ENCODE results near the gene TLE1. TPM values are rescaled to one million over a fixed set of nuclear protein-coding genes. Genes with fewer than 3 reads are reported as not detected.

The TLE1 gene
- total and polyA plus RNA-seq, 10 of the 15 experiments (the other 5 are each of a cell fraction or from before 2014, with no cell fraction given) = 0.04 to 0.23 (median 0.10) TPM; not detected in 6

DNA sequence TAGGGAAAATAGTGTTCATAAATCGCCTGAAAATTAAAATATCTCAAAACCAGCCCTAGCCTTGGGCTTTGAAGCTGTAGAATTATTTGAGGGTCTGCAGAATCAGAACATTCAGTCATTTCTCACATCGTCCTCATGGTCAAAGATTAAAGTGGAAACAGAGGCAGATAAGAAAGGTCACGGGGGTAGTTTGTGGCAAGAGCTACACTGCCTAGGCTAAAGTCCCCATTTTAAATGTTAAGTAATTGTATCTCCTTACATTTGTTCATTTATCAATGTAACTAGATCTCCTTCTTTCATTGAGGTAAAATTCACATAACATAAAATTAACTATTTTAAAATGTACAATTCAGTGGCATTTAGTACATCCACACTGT is 139.2 kb downstream of the TLE1 start:
- H3K4me1 ChIP-seq (ENCODE audit: control insufficient read depth, insufficient read depth, low read length) = no peaks in the 10 kb centered on the region
- no peak for FAIRE-seq
- BruUV-seq (replicated peaks) = no TSS peak

DNA sequence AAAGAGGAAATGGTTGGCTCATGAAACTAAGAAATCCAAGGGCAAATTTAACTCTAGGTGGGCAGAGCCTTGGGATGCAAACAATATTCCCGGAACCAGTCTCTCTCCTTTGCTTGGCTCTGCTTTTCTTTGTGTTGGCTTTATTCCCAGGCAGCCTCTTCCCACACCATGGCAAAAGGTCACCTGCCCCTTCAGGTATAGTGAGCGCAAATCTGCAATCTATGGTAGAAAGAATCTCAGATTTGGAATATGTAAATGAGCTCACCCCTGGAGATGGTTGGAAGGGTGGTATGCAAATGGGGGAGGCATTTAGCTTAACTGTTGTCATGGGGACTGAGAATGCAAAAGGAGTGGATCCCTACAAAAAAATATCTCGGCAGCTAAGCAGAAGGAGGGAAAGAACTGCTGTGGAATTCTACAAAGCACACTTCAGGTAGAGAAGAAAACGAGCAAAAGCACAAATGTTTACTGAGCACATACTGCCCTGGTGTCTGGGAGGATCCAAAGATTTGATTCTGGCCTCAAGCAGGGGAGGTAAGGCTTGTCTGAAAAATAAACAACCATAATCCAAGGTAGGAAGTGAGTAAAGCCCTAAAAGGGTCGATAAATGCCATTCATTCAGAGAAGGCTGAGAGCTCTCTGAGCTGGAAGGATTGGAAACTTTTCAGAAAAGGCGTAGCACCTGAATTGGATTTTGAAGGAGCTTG is 139.7 kb downstream of the TLE1 start:
- no TSS peak for BruUV-seq (replicated peaks)
- POLR2A ChIA-PET = no interaction called here
- TF ChIP-seq, protein P1, sequence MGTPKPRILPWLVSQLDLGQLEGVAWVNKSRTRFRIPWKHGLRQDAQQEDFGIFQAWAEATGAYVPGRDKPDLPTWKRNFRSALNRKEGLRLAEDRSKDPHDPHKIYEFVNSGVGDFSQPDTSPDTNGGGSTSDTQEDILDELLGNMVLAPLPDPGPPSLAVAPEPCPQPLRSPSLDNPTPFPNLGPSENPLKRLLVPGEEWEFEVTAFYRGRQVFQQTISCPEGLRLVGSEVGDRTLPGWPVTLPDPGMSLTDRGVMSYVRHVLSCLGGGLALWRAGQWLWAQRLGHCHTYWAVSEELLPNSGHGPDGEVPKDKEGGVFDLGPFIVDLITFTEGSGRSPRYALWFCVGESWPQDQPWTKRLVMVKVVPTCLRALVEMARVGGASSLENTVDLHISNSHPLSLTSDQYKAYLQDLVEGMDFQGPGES (IDR thresholded peaks at IDR 0.05) = no peak
- no peak for TF ChIP-seq KLF5 (IDR thresholded peaks at IDR 0.05; ENCODE audit: partially characterized antibody)
- TF ChIP-seq SPI1 (IDR thresholded peaks at IDR 0.05; ENCODE audit: borderline replicate concordance, insufficient read depth, low read depth, low read length) = no peak
- no peak for TF ChIP-seq ZNF24 (IDR thresholded peaks at IDR 0.05)
- TF ChIP-seq, protein P2, sequence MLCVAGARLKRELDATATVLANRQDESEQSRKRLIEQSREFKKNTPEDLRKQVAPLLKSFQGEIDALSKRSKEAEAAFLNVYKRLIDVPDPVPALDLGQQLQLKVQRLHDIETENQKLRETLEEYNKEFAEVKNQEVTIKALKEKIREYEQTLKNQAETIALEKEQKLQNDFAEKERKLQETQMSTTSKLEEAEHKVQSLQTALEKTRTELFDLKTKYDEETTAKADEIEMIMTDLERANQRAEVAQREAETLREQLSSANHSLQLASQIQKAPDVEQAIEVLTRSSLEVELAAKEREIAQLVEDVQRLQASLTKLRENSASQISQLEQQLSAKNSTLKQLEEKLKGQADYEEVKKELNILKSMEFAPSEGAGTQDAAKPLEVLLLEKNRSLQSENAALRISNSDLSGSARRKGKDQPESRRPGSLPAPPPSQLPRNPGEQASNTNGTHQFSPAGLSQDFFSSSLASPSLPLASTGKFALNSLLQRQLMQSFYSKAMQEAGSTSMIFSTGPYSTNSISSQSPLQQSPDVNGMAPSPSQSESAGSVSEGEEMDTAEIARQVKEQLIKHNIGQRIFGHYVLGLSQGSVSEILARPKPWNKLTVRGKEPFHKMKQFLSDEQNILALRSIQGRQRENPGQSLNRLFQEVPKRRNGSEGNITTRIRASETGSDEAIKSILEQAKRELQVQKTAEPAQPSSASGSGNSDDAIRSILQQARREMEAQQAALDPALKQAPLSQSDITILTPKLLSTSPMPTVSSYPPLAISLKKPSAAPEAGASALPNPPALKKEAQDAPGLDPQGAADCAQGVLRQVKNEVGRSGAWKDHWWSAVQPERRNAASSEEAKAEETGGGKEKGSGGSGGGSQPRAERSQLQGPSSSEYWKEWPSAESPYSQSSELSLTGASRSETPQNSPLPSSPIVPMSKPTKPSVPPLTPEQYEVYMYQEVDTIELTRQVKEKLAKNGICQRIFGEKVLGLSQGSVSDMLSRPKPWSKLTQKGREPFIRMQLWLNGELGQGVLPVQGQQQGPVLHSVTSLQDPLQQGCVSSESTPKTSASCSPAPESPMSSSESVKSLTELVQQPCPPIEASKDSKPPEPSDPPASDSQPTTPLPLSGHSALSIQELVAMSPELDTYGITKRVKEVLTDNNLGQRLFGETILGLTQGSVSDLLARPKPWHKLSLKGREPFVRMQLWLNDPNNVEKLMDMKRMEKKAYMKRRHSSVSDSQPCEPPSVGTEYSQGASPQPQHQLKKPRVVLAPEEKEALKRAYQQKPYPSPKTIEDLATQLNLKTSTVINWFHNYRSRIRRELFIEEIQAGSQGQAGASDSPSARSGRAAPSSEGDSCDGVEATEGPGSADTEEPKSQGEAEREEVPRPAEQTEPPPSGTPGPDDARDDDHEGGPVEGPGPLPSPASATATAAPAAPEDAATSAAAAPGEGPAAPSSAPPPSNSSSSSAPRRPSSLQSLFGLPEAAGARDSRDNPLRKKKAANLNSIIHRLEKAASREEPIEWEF (IDR thresholded peaks at IDR 0.05; ENCODE audit: insufficient replicate concordance, low read depth, low read length) = no peak
- no peak for TF ChIP-seq SMAD1 (IDR thresholded peaks at IDR 0.05; ENCODE audit: low read depth, partially characterized antibody)
- TF ChIP-seq TCF7 (IDR thresholded peaks at IDR 0.05; ENCODE audit: borderline replicate concordance) = no peak
- TF ChIP-seq CHD1 (IDR thresholded peaks at IDR 0.05; ENCODE audit: low read depth, low read length) = no peak

More for the DNA sequence above, 139.2 kb downstream of the TLE1 start:
- 7% methylated on average over 3 of the region's 3 CpGs for WGBS (ENCODE audit: insufficient coverage, insufficient replicate concordance, low lambda C conversion rate, missing lambda C conversion rate)
- no peaks in the 10 kb centered on the region for H3K27me3 ChIP-seq (replicated peaks in 1 of 2; ENCODE audit: control insufficient read depth in 2 of 2, insufficient read depth in 2 of 2, low read length in 1 of 2)
- in situ Hi-C loops (cut with MboI) = no loop called here
- no peaks in the 10 kb centered on the region for H3K36me3 ChIP-seq (ENCODE audit: control insufficient read depth in 2 of 2, insufficient read depth in 2 of 2, low read length in 1 of 2)
- intact Hi-C loops (cut with micrococcal nuclease; ENCODE audit: unreplicated experiment) = no loop called here
- ChIA-PET POLR2A (no interaction called here), CTCF (no interaction called here), SMC1A (ENCODE audit: uncharacterized antibody, unreplicated experiment) (no interaction called here), RAD21 (ENCODE audit: unreplicated experiment) (no interaction called here)
- TF ChIP-seq ZNF217 (IDR thresholded peaks at IDR 0.05) (no peak), YBX1 (IDR thresholded peaks at IDR 0.05) (no peak), ZBED1 (IDR thresholded peaks at IDR 0.05; ENCODE audit: borderline replicate concordance) (no peak), EED (IDR thresholded peaks at IDR 0.05; ENCODE audit: low read depth) (no peak), KAT2A (conservative IDR thresholded peaks at IDR 0.05; ENCODE audit: control insufficient read depth, low read depth, low read length) (no peak)
- no peak overlapping the region for H2AFZ ChIP-seq (ENCODE audit: control insufficient read depth, low read depth, low read length)
- no peak for DNase-seq (ENCODE audit: low read depth, low spot score)
- H3K4me2 ChIP-seq (ENCODE audit: control insufficient read depth, insufficient read depth) = no peak overlapping the region
- no peak overlapping the region for H3K27ac ChIP-seq (ENCODE audit: control insufficient read depth, insufficient read depth)
- H3K79me2 ChIP-seq (ENCODE audit: control insufficient read depth, insufficient read depth, low read length) = no peaks in the 10 kb centered on the region
- H3K9me3 ChIP-seq (replicated peaks; ENCODE audit: control insufficient read depth, insufficient read depth, low read length) = no peaks in the 10 kb centered on the region
- ATAC-seq = no peak
- H4K20me1 ChIP-seq (ENCODE audit: control insufficient read depth, insufficient read depth) = no peaks in the 10 kb centered on the region
- H3K9ac ChIP-seq (ENCODE audit: control insufficient read depth, insufficient read depth, low read length) = no peak overlapping the region
- H3K4me3 ChIP-seq = no peak overlapping the region

More for the DNA sequence above, 139.7 kb downstream of the TLE1 start:
- no peaks in the 10 kb centered on the region for H3K4me1 ChIP-seq (ENCODE audit: control insufficient read depth, insufficient read depth, low read length)
- CTCF ChIA-PET = no interaction called here
- RAD21 ChIA-PET (ENCODE audit: unreplicated experiment) = no interaction called here
- no peak overlapping the region for H3K4me3 ChIP-seq
- no peaks in the 10 kb centered on the region for H4K20me1 ChIP-seq (ENCODE audit: control insufficient read depth, insufficient read depth)
- no peaks in the 10 kb centered on the region for H3K36me3 ChIP-seq (ENCODE audit: control insufficient read depth in 2 of 2, insufficient read depth in 2 of 2, low read length in 1 of 2)
- WGBS (ENCODE audit: insufficient coverage, insufficient replicate concordance, low lambda C conversion rate, missing lambda C conversion rate) = 38% methylated on average over 6 of the region's 6 CpGs
- no peak for FAIRE-seq
- no peak overlapping the region for H3K27ac ChIP-seq (ENCODE audit: control insufficient read depth, insufficient read depth)
- DNase-seq (ENCODE audit: low read depth, low spot score) = no peak
- H3K9me3 ChIP-seq (replicated peaks; ENCODE audit: control insufficient read depth, insufficient read depth, low read length) = no peaks in the 10 kb centered on the region
- SMC1A ChIA-PET (ENCODE audit: uncharacterized antibody, unreplicated experiment) = no interaction called here
- H2AFZ ChIP-seq (ENCODE audit: control insufficient read depth, low read depth, low read length) = no peak overlapping the region
- no peaks in the 10 kb centered on the region for H3K27me3 ChIP-seq (replicated peaks in 1 of 2; ENCODE audit: control insufficient read depth in 2 of 2, insufficient read depth in 2 of 2, low read length in 1 of 2)
- H3K79me2 ChIP-seq (ENCODE audit: control insufficient read depth, insufficient read depth, low read length) = no peaks in the 10 kb centered on the region
- H3K9ac ChIP-seq (ENCODE audit: control insufficient read depth, insufficient read depth, low read length) = no peak overlapping the region
- intact Hi-C loops (cut with micrococcal nuclease; ENCODE audit: unreplicated experiment) (no loop called here), in situ Hi-C loops (cut with MboI) (no loop called here)
- no peak for ATAC-seq
- no peak overlapping the region for H3K4me2 ChIP-seq (ENCODE audit: control insufficient read depth, insufficient read depth)

All from GM12878 (cell line).